ENCODE data around the gene PLXNC1. TPM values are rescaled to one million over a fixed set of nuclear protein-coding genes. Genes with fewer than 3 reads are reported as not detected.

The PLXNC1 gene
- total RNA-seq, 1 experiment from 2014 or later = 0.30 TPM

DNA sequence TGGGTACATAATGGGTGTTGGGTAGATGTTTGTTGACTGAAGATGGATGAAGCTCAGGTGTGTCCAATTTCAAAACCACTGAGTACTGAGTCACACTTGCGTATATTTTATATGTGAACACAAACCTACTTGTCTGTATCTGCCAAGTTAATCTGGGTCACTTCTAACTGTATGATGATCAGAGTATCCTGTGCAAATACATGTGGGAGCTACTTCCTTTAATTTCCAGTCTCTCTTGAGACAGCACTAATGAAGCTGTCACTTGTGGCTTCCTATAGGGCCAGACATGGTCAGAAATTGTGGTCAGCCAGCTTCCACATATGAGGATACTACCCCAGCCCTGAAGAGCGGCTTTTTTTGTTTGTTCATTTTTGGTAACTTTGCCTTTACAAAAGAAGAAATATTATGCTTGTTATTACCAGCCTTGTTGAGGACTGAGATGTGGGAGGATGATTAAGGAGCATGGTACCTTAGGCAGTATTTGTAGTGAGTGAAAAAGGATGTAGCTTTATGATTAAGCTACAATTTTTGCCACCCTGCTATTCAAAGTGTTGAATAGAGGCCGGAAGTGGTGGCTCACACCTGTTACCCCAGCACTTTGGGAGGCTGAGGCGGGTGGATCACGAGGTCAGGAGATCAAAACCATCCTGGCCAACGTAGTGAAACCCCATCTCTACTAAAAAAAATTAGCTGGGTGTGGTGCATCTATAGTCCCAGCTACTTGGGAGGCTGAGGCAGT is 32.4 kb downstream of the PLXNC1 start:
- TF ChIP-seq CTCF (conservative IDR thresholded peaks at IDR 0.05; ENCODE audit: low read depth, low read length) = no peak
- no peak for TF ChIP-seq EZH2 (IDR thresholded peaks at IDR 0.05; ENCODE audit: borderline replicate concordance, low read depth, low read length, poor library complexity, severe bottlenecking)
- Histone ChIP-seq H3K27me3 (replicated peaks; ENCODE audit: insufficient read depth, low read depth, low read length, poor library complexity) (peaks cover 2% of the 10 kb centered on the region), H3K27ac (ENCODE audit: low read depth, low read length, poor library complexity, severe bottlenecking) (no peak overlapping the region), H3K4me1 (ENCODE audit: insufficient read depth, low read length, poor library complexity, severe bottlenecking) (no peaks in the 10 kb centered on the region), H3K4me3 (ENCODE audit: low read depth, low read length, poor library complexity, severe bottlenecking) (no peak overlapping the region), H3K36me3 (ENCODE audit: insufficient read depth, low read length, poor library complexity, severe bottlenecking) (no peaks in the 10 kb centered on the region), H3K9me3 (ENCODE audit: low read depth, low read length, poor library complexity, severe bottlenecking) (no peaks in the 10 kb centered on the region)
- intact Hi-C loops (cut with micrococcal nuclease; ENCODE audit: unreplicated experiment) = no loop called here
- no TSS peak for BruUV-seq (replicated peaks)
- DNase-seq (ENCODE audit: low spot score) = no peak
- POLR2A ChIA-PET (ENCODE audit: low non-redundant PET) = no interaction called here
- CTCF ChIA-PET = no interaction called here

DNA sequence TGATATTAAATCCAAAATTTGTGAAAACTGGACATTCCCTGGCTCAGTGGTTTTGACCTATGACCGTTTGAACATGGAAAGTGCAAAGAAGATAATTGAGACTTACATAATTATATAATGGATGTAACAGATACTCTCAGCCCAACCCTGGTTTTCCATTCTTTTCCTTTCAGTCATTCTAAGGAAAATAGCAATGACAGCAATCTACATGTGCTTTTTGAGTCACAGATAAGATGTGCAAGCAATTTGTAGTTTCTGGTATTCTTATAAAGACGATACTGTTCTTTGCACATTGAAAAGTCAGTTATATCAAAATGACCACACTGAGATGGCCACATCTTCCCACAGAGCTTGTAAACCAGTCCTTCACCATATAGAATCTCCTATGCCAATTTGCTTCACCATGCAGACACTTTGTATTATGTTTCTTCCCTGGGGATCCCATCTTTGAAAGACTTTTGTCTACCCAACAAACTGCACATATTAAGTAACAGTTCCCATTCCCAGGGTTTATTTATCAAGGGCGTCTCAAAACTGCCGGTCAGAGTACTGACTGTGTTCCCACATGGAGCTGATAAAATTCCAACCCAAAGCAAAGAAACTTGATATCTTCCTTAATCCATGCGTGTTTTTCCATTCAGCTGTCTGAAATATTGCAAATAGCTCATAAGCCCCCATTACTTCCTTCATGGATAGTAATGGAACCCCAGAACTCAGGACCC is 34.8 kb downstream of the PLXNC1 start:
- no peak for TF ChIP-seq EZH2 (IDR thresholded peaks at IDR 0.05; ENCODE audit: borderline replicate concordance, low read depth, low read length, poor library complexity, severe bottlenecking)
- no peak for TF ChIP-seq CTCF (conservative IDR thresholded peaks at IDR 0.05; ENCODE audit: low read depth, low read length)
- Histone ChIP-seq H3K36me3 (ENCODE audit: insufficient read depth, low read length, poor library complexity, severe bottlenecking) (no peaks in the 10 kb centered on the region), H3K4me3 (ENCODE audit: low read depth, low read length, poor library complexity, severe bottlenecking) (no peak overlapping the region), H3K4me1 (ENCODE audit: insufficient read depth, low read length, poor library complexity, severe bottlenecking) (no peaks in the 10 kb centered on the region), H3K27ac (ENCODE audit: low read depth, low read length, poor library complexity, severe bottlenecking) (no peak overlapping the region), H3K27me3 (replicated peaks; ENCODE audit: insufficient read depth, low read depth, low read length, poor library complexity) (peaks cover 2% of the 10 kb centered on the region), H3K9me3 (ENCODE audit: low read depth, low read length, poor library complexity, severe bottlenecking) (no peaks in the 10 kb centered on the region)
- BruUV-seq (replicated peaks) = no TSS peak
- intact Hi-C loops (cut with micrococcal nuclease; ENCODE audit: unreplicated experiment) = no loop called here
- ChIA-PET CTCF (no interaction called here), POLR2A (ENCODE audit: low non-redundant PET) (no interaction called here)
- DNase-seq (ENCODE audit: low spot score) = no peak

DNA sequence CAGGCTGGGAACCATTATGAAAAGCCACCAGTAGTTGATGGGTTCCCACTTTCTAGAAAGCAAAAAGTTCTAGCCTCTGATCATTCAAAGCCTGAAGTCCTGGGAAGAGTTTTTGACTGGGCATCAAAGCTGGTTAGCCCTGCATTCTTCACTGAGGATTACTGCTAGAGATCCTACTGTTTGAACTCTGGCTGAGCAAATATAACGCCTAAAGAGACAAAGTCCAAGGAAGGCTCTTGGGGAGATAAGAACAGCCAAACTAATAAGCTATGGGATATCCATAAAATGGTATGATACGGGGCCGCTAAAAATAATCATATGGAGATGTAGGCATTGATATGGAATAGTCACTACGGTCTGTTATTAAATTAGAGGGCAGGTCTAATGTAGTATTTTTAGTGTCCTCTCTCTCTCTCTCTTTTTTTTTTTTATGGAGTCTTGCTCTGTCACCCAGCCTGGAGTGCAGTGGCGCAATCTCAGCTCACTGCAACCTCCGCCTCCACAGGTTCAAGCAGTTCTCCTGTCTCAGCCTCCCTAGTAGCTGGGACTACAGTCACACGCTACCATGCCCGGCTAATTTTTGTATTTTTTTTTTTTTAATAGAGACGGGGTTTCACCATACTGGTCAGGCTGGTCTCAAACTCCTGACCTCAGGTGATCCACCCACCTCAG is 35.5 kb downstream of the PLXNC1 start:
- Histone ChIP-seq H3K4me3 (ENCODE audit: low read depth, low read length, poor library complexity, severe bottlenecking) (no peak overlapping the region), H3K27ac (ENCODE audit: low read depth, low read length, poor library complexity, severe bottlenecking) (no peak overlapping the region), H3K9me3 (ENCODE audit: low read depth, low read length, poor library complexity, severe bottlenecking) (no peaks in the 10 kb centered on the region), H3K27me3 (replicated peaks; ENCODE audit: insufficient read depth, low read depth, low read length, poor library complexity) (peaks cover 2% of the 10 kb centered on the region), H3K36me3 (ENCODE audit: insufficient read depth, low read length, poor library complexity, severe bottlenecking) (no peaks in the 10 kb centered on the region), H3K4me1 (ENCODE audit: insufficient read depth, low read length, poor library complexity, severe bottlenecking) (no peaks in the 10 kb centered on the region)
- CTCF ChIA-PET = no interaction called here
- POLR2A ChIA-PET (ENCODE audit: low non-redundant PET) = no interaction called here
- BruUV-seq (replicated peaks) = no TSS peak
- intact Hi-C loops (cut with micrococcal nuclease; ENCODE audit: unreplicated experiment) = no loop called here
- TF ChIP-seq EZH2 (IDR thresholded peaks at IDR 0.05; ENCODE audit: borderline replicate concordance, low read depth, low read length, poor library complexity, severe bottlenecking) (no peak), CTCF (conservative IDR thresholded peaks at IDR 0.05; ENCODE audit: low read depth, low read length) (no peak)
- no peak for DNase-seq (ENCODE audit: low spot score)
